AG04449 (cell line): ENCODE data around the gene ZNF629.

Source experiments
- CTCF ChIA-PET: fragments of 350-600 bp; formaldehyde crosslinking; extraction: SDS; loops from one replicate; lab custom pipeline; 2021; ENCODE audit warnings: antibody characterized with exemption; lab: Yijun Ruan, JAX
- POLR2A ChIA-PET: fragments of 400-600, 350-600 bp; formaldehyde crosslinking; extraction: SDS; loops from one replicate; lab custom pipeline; 2020; ENCODE audit warnings: antibody characterized with exemption, inconsistent platforms; lab: Yijun Ruan, JAX
- DNase-seq: peaks from one replicate; pipeline ENCODE4 v3.0.0-alpha.2; 2010; ENCODE audit warnings: low read depth, low spot score
- H3K4me3 ChIP-seq: 2 replicates; pipeline ENCODE4 v1.5.1; 2011; ENCODE audit warnings: low read depth, mild to moderate bottlenecking, control low read depth, low read length
- CTCF ChIP-seq: IDR thresholded peaks from one replicate; pipeline ENCODE4 v1.5.1; 2011; ENCODE audit warnings: mild to moderate bottlenecking, moderate library complexity, low read length, control low read depth, inconsistent platforms; ENCODE audit not compliant: insufficient read depth; ENCODE audit errors: missing control alignments

ZNF629 gene

GRCh38 chr16:30805370-30806169 lies 18.6 kb upstream of the ZNF629 start:
- ChIA-PET POLR2A (interaction anchor here (0.6 to 3.2 kb wide), 14 partner anchors 9 to 147 kb away, joined by 3 to 47 read pairs (median 7); partner anchors contain the start of genes CTF1 and ZNF629), CTCF (interaction anchor here (0.8 to 3.4 kb wide), 14 partner anchors 9 to 136 kb away, joined by 3 to 44 read pairs (median 4); partner anchors contain the start of gene RNF40)
- peak overlapping the region; percentile 77 for H3K4me3 ChIP-seq
- peak; percentile 38 for TF ChIP-seq CTCF
- DNase-seq = no peak

- POLR2A ChIA-PET = interaction anchor here (0.6 to 3.2 kb wide), 13 partner anchors 9 to 146 kb away, joined by 3 to 47 read pairs (median 7); partner anchors contain the start of genes CTF1 and ZNF629
- no peak for TF ChIP-seq CTCF
- CTCF ChIA-PET = interaction anchor here (0.9 to 3.4 kb wide), 11 partner anchors 9 to 137 kb away, joined by 3 to 44 read pairs (median 5); partner anchors contain the start of gene RNF40
- no peak for DNase-seq
- H3K4me3 ChIP-seq = peak overlapping the region; percentile 77
These were observed 18.0 kb upstream of the ZNF629 start for GRCh38 chr16:30805056-30805369.

GRCh38 chr16:30802936-30803335 lies 15.9 kb upstream of the ZNF629 start:
- DNase-seq = no peak
- ChIA-PET CTCF (interaction anchor here (1.3 to 1.7 kb wide), 3 partner anchors 10 to 29 kb away, joined by 3 to 14 read pairs (median 5); no protein-coding TSS in a partner anchor), POLR2A (no interaction called here)
- no peak for TF ChIP-seq CTCF
- H3K4me3 ChIP-seq = no peak overlapping the region

GRCh38 chr16:30797670-30798309 lies 10.8 kb upstream of the ZNF629 start:
- POLR2A ChIA-PET = interaction anchor here (0.6 kb wide), 1 partner anchor 645 kb away, joined by 4 read pairs; the partner anchor contains the start of gene ZNF843
- H3K4me3 ChIP-seq = no peak overlapping the region
- CTCF ChIA-PET = interaction anchor here (1.2 kb wide), 1 partner anchor 16 kb away, joined by 3 read pairs; no protein-coding TSS in a partner anchor
- TF ChIP-seq CTCF = no peak
- DNase-seq = no peak

- no peak for DNase-seq
- H3K4me3 ChIP-seq = no peak overlapping the region
- CTCF ChIA-PET = interaction anchor here (0.9 to 2.6 kb wide), 2 partner anchors 14 to 19 kb away, joined by 3 to 13 read pairs; no protein-coding TSS in a partner anchor
- no peak for TF ChIP-seq CTCF
- POLR2A ChIA-PET = no interaction called here
These were observed 7.6 kb upstream of the ZNF629 start for GRCh38 chr16:30794634-30795033.
